Measurements from ENCODE around the gene PCDHGA3.
A peak's percentile ranks its signal among the peaks of the same experiment; 100 is the strongest.
"Not testable (repeated sequence)": the region's sequence is repeated elsewhere in the genome, so short reads cannot be mapped to it uniquely, and the experiment has no call there.

The PCDHGA3 gene

DNA sequence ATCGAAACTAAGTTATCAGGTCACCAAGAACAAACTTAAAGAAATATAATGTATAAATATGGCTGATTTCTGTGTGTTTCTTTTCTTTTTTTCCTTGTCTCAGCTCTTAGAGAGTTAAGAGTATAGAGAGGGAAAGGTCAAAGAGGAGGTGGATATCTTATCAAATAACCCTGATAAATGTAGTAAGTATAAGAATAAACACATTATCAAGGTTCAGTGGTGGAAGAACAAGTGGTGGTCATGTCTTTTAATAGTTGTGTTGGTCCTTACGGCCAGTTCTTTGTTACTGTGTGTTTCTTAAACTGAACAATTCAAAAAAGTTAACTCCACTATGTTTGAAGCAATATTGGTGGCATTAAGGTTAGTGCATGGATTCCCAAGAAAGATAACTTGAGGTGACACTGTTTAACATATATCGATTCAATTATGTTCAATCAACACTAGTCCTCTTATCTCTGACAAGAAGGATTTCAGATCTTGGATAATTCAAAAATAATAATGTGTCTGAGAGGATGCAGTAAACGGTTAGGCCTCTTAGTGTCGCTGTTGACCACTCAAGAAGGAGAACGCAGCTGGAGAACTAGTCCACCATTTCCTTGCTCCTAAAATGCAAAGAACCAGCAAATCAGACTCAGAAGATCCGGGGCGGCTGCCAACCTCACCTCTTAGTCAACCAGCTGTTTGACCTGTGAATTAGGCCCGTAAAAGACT lies at the start of gene PCDHGA3:
PCDHGA3 (plus strand) TSS at position 588 of the 711 bp plus-strand sequence. CDS start 205 bp downstream, outside the sequence.
- no peak for DNase-seq

DNA sequence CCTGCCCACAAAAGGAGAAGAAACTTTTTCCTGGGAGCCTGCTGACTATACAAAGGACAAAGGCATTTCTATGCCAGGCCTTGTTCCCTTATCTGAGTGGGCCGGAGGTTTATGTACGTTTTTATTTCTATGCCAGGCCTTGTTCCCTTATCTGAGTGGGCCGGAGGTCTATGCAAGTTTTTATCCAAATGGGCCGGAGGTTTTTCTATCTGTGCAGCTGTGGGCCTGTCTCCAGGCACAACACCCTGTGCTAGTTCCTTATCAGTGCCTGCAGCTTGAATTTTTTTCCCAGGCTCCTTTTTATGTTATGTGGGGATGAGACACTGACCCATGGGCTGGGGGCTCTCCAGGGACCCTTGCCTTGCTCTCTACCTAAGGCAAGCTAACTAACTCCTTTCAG lies 45.3 kb upstream of the PCDHGA3 start:
- no peak for DNase-seq

DNA sequence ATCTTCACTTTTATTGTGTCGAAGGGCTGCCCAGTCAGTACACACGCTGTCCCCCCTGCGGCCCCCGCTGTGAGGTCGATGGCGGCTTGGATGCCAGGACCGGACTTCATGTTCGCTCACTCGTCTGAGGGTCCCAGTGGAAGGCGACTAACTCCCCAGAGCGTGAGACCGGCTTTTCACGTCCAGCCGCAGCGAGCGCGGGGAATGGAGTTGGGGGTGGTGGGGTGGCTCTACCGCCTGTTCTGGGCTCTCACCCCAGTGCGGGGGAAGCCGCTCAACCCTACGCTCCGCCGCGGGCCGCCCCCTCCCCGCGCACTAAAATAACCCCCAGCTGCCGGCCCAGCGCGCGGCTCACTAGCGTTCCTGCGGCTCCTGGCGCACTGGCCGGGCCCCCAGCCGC lies 39.9 kb upstream of the PCDHGA3 start, which contains the start of gene SLC25A2:
SLC25A2 (minus strand) TSS at position 294 of the 400 bp plus-strand sequence; CDS start at position 110, 184 bp downstream.
- DNase-seq: no peak

DNA sequence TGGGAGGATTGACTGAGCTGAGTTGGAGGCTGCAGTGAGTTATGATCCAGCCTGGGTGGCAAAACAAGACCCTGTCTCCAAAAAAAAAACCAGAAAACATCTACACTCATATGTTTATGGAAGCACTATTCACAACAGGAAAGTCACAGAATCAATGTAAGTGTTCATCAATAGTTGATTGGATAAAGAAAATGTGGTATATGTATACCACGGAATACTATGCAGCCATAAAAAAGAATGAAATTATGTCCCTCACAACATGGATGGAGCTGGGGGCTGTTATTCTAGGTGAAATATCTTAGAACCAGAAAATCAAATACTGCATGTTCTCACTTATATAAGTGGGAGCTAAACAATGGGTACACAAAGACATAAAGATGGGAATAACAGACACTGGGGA lies 37.0 kb upstream of the PCDHGA3 start:
- DNase-seq: no peak

DNA sequence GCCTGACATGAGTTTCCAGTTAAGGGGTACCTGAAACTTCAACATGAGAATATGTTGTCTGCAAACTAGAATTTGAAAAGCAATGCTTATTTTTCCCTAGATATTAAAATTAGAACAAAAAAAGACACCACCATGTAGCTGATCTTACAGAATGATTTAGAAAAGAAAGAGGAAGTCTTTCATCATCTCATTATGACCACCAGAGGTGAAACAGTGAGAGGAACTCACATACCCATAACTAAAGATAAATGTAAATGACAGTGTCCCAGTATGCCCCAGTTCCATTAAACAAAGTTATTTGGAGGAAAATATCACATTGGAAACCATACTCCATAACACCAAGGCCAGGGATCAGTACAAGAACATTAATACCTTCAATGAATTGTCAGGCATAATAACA lies 29.9 kb upstream of the PCDHGA3 start:
- DNase-seq: no peak

DNA sequence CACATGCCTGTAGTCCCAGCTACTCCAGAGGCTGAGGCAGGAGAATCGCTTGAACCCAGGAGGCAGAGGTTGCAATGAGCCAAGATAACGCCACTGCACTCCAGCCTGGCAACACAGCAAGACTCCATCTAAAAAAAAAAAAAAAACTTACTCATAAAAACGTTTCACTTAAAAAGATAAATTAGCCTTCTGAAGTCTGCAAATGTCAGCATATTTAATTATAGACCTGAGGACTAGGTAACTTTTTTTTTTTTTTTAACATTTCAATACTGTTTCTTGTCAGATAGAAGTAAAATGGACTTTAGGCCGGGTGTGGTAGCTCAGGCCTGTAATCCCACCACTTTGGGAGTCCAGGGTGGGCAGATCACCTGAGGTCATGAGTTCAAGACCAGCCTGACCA lies 26.7 kb upstream of the PCDHGA3 start:
- DNase-seq: not testable (repeated sequence)

DNA sequence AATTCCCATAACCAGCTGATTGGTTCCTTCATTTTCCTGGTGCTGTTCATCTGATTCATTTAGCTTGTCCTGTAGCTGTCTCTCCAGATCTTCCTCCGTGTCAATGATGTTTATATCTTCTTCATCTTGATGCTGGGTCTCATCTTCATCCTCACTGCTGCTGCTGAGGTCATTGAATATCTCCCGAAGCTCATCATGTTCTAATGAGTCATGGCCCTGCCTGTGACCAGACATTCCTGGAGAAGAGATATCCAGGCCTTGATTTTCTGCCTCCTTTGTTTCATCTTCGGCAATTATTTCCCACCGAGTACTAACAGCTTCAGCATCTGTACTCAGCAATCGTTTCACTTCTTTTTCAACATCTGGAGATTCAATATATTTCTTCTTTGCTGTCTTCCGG lies 24.4 kb upstream of the PCDHGA3 start:
- DNase-seq: no peak

DNA sequence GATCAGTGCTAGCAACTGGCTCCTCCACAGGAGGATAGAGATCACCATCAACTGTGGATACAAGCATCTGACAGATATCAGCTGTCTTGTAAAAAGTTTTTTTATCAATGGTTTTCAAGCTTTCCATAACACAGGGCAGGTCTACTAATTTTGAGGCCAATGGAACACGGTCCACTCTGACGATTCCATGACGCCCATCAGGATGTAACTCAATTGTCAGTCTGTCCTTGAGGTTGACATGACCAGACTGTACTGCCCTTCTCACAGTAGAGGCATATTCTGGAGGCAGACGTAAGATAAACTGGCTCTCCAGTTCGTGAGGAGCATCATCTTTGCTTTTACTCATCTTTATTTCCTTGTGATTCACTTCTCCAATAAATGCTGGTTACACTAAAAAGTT lies 23.9 kb upstream of the PCDHGA3 start:
- no peak for DNase-seq

DNA sequence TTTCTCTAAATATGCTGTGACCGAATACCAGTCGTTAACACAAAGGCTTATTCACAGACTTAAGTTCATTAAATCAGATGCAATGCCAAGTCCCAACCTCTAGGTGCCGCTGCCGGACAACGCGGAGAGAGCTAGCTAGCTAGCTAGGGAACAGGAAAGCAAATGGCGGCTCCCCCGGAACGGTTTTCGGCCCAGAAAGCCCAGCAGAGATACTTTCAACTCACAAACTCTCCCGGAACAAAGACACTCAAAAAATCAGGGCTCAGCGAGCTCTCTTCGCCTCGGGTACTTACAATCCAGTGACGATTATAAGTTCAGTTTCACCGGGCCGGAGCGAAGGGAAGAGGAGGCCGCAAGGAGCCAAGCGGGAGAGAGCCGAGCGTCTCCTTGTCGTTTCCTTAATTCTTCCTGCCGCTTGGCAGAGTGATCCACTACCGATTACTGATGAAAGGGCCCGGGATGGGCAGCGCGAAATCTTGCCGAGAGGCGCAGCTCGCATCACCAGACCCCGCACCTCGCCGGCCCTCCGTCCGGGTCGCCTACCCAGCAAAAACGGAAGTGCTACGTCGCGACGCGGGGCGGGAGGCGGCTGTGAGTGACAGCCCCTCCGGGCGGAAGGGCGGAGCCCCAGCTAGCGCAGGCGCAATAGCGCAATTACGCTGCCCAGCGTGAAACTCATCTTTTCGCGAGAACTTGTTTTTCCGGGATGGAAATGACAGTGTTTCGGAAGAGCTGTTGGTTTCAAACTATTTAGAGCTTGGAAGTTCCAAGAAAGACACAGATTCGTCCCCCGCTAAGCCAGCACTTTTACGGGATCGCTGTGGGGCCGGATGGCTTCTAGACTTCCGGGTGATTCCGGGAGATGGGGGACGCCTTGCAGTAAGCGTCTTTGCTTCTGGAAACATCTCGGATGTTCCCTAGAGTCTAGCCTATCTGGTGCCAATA lies 23.1 kb upstream of the PCDHGA3 start, which contains the start of gene TAF7:
TAF7 (minus strand) TSS at position 560 of the 945 bp plus-strand sequence. CDS start 740 bp downstream, outside the sequence.
- peak; percentile 91 for DNase-seq

DNA sequence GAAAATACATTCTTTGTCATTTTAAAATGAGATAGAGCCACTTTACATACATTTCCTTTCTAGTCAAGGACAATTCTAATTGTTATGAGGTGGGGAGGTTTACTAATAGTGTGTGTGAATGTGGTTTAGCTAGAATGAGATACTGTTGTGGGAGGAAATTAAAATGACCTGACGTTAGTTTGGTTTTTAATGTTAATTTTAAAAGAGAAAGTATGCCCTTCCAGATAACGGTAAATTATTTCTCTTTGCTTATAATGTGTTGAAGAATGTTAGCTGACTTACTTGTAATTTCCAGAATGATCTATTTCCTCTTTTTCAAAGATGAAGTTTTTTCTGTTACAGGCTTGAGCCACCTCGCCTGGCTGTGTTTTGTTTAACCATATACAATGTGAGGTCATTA lies 21.4 kb upstream of the PCDHGA3 start:
- DNase-seq: no peak

DNA sequence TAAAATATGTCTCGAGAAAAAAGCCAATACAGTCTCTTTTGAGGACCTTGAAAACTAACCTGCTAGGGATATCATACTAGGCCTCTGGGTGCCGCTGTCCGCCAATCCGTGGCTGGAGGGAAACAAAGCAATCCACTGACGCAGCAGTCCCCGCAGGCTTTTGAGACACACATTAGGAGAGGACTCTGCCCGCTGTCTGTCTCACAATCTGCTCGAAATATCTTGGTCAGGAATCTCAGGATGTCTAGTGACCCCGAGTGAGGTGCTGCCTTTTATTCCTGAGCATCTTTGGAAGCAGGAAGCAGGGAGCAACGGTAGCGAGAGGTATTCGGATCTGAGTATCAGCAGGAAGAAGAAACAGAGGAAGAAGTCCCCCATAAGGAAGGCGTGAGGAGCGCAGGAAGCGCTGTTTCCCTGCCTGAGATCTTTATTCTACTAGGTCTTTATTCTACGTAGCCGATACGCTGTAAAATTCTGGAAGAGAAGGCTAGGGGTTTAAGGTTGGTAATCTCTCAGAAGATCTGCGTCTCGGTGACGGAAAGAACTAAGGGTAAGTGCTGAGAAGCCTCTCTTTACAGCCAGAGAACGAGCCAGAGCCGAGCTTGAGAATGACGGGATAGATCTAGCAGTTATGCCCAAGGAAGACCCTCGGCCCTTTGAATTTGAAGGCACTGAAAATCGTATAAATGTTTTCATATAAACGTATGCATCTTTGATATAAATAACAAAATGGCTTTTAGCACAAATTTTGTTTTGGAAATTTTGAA lies 17.4 kb upstream of the PCDHGA3 start:
- peak; percentile 66 for DNase-seq

DNA sequence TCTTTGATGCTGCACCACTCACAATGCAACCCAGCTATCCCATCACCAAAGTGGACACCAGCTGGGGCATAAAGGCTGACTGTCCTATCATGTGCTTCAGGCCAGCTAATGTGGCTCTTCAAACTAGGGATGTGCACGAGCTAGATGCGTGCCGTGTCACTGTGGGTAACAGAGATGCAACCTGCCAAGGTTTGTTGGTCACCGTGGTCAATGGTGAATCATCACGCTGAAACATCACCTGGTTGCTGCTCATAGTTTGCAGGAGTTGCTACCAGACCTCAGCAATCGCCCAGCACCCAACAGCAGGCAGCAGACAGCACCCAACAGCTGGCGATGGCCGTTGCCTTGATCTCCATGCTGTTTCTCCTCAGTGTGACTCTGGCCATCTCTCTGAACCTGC lies 15.4 kb upstream of the PCDHGA3 start:
- DNase-seq: no peak

DNA sequence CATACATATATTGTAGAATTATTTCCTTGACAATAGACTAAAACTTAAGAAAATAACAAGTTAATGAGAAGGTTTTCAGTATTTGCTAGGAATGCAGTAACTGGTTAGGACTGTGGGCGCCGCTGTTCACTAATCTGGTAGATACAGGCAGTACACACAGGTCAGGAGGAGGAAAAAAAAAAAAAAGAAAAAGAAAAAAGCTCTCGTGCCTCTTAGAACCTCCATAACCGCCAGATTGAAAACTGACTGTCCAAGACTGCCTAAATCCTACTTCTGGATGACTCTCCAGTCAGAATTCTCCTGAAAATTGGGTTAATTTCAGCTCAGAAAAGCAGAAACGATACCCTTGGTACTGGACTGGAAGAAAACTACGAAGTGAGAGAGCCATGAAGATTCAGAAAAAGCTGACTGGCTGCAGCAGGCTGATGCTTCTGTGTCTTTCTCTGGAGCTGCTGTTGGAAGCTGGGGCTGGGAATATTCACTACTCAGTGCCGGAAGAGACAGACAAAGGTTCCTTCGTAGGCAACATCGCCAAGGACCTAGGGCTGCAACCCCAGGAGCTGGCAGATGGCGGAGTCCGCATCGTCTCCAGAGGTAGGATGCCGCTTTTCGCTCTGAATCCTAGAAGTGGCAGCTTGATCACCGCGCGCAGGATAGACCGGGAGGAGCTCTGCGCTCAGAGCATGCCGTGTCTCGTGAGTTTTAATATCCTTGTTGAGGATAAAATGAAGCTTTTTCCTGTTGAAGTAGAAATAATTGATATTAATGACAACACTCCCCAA lies 13.1 kb upstream of the PCDHGA3 start, which contains the start of gene PCDHGA1:
PCDHGA1 (plus strand) TSS at position 216 of the 782 bp plus-strand sequence.
- DNase-seq: no peak

DNA sequence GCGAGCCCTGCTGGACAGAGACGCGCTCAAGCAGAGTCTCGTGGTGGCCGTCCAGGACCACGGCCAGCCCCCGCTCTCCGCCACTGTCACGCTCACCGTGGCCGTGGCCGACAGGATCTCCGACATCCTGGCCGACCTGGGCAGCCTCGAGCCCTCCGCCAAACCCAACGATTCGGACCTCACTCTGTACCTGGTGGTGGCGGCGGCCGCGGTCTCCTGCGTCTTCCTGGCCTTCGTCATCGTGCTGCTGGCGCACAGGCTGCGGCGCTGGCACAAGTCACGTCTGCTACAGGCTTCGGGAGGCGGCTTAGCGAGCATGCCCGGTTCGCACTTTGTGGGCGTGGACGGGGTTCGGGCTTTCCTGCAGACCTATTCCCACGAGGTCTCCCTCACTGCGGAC lies 11.1 kb upstream of the PCDHGA3 start:
- not testable (repeated sequence) for DNase-seq

DNA sequence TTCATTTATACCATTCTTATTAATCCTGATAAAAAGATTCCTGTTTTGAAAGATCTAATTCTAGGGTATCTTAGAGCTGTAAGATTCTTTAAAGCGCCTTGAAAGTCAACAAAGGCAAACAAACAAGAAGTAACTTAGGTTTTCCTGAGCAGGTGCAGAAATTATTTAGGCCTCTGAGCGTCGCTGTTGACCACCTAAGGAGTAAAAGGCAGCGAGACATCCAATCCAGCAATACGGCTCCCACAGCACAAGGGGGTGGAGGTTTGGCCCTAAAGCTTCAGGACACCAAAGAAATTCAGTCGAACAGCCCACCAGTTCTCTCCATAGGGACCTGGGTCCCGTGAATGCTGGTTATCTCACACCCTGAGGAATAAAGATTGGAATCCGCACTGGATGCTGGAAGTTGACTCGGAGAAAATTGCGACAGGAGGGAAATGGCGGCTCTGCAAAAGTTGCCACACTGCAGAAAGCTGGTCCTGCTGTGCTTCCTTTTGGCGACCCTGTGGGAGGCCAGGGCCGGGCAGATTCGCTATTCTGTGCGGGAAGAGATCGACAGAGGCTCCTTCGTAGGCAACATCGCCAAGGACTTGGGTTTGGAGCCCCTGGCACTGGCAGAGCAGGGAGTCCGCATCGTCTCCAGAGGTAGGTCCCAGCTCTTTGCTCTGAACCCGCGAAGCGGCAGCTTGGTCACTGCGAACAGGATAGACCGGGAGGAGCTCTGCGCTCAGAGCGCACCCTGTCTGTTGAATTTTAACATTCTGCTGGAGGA lies 4.9 kb upstream of the PCDHGA3 start, which contains the start of gene PCDHGA2:
PCDHGA2 (plus strand) TSS at position 223 of the 769 bp plus-strand sequence.
- no peak for DNase-seq

DNA sequence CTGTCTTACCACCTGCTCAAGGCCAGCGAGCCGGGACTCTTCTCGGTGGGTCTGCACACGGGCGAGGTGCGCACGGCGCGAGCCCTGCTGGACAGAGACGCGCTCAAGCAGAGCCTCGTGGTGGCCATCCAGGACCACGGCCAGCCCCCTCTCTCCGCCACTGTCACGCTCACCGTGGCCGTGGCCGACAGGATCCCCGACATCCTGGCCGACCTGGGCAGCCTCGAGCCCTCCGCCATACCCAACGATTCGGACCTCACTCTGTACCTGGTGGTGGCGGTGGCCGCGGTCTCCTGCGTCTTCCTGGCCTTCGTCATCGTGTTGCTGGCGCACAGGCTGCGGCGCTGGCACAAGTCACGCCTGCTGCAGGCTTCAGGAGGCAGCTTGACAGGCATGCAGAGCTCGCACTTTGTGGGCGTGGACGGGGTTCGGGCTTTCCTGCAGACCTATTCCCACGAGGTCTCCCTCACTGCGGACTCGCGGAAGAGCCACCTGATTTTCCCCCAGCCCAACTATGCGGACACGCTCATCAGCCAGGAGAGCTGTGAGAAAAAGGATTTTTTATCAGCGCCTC lies 2.8 kb upstream of the PCDHGA3 start:
- DNase-seq: not testable (repeated sequence)

DNA sequence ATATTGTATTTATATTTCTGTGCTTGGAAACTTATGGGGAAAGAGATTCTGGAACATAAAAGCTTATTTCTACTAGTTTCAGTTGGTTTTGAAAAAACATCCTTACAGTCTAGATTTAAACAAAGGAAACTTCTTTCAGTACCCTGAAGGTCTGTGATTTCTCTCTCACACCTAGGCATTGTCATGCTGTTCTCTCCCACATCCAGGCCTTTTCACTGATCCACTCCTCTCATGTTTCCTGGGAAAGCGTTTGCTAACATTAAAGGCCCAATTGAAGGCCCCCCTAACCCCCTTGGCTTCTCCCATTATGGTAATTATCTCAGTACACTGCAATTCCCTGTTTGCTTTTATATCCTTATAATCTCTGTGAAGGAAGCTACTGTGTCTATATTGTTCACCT lies 856 bp upstream of the PCDHGA3 start:
- DNase-seq: no peak

DNA sequence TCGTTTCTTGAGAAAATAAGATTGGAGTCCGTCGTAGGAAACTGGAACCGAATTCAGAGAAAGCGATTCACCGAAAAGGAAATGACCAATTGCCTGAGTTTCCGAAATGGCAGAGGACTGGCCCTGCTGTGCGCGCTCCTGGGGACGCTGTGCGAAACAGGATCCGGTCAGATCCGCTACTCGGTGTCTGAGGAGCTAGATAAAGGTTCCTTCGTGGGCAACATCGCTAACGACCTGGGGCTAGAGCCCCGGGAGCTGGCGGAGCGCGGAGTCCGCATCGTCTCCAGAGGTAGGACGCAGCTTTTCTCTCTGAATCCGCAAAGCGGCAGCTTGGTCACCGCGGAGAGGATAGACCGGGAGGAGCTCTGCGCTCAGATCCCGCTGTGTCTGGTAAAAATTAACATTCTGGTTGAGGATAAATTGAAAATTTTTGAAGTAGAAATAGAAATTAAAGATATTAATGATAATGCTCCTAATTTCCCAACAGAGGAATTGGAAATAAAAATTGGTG lies 379 bp downstream of the PCDHGA3 start:
- no peak for DNase-seq

DNA sequence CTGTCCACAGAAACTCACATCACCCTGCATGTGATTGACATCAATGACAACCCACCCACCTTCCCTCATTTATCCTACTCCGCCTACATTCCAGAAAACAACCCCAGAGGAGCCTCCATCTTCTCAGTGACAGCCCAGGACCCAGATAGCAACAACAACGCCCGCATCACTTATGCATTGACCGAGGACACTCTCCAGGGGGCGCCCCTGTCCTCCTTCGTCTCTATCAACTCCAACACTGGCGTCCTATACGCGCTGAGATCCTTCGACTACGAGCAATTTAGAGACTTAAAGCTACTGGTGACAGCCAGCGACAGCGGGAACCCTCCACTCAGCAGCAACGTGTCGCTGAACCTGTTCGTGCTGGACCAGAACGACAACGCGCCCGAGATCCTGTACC lies 1.7 kb downstream of the PCDHGA3 start:
- no peak for DNase-seq

DNA sequence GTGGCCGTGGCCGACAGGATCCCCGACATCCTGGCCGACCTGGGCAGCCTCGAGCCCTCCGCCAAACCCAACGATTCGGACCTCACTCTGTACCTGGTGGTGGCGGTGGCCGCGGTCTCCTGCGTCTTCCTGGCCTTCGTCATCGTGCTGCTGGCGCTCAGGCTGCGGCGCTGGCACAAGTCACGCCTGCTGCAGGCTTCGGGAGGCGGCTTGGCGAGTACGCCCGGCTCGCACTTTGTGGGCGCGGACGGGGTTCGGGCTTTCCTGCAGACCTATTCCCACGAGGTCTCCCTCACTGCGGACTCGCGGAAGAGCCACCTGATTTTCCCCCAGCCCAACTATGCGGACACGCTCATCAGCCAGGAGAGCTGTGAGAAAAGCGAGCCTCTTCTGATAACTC lies 2.4 kb downstream of the PCDHGA3 start:
- not testable (repeated sequence) for DNase-seq

Measured in activated CD8-positive, alpha-beta memory T cell treated with anti-CD3 and anti-CD28 coated beads, Interleukin-2, amount 50 U/mL, for 4 hours (primary cell).